Suprapubic skin (tissue), 3 donors: Measurements from ENCODE around the gene FAM161B.

Source experiments
- CTCF ChIP-seq, 2 donors: fragments of 200-600 bp in 1 of 2; fragments of 450-650 bp in 1 of 2; sonication (generic) in 1 of 2; IDR thresholded peaks; one replicate each; pipeline ENCODE4 v1.5.1; 2016 to 2019; ENCODE audit warnings: antibody characterized with exemption in 2 of 2, mild to moderate bottlenecking in 1 of 2, moderate library complexity in 1 of 2
- POLR2A ChIP-seq, 2 donors: fragments of 450-650 bp; IDR thresholded peaks; one replicate each; pipeline ENCODE4 v1.6.1; 2017; ENCODE audit warnings: antibody characterized with exemption in 2 of 2, mild to moderate bottlenecking in 2 of 2, moderate library complexity in 2 of 2

GRCh38 chr14:73884438-73885190, 65.3 kb downstream of the FAM161B start:
- no peak for TF ChIP-seq POLR2A (IDR thresholded peaks at IDR 0.05)
- TF ChIP-seq CTCF (IDR thresholded peaks at IDR 0.05): no peak
